HG02870 (cell line): Measurements from ENCODE around the gene USP34.
"Not testable (repeated sequence)": the region's sequence is repeated elsewhere in the genome, so short reads cannot be mapped to it uniquely, and the experiment has no call there.

ENCODE experiments used
- ATAC-seq: cut with Tn5 transposase; IDR thresholded peaks from one replicate; pipeline ENCODE4 v1.9.1; 2021; ENCODE audit warnings: mild to moderate bottlenecking, moderate library complexity; ENCODE audit not compliant: unreplicated experiment

Gene USP34

GRCh38 chr2:61196671-61197070, 274.2 kb downstream of the USP34 start:
- no peak for ATAC-seq

- ATAC-seq = not testable (repeated sequence)
Measured at GRCh38 chr2:61194646-61195045, 276.2 kb downstream of the USP34 start.

DNA sequence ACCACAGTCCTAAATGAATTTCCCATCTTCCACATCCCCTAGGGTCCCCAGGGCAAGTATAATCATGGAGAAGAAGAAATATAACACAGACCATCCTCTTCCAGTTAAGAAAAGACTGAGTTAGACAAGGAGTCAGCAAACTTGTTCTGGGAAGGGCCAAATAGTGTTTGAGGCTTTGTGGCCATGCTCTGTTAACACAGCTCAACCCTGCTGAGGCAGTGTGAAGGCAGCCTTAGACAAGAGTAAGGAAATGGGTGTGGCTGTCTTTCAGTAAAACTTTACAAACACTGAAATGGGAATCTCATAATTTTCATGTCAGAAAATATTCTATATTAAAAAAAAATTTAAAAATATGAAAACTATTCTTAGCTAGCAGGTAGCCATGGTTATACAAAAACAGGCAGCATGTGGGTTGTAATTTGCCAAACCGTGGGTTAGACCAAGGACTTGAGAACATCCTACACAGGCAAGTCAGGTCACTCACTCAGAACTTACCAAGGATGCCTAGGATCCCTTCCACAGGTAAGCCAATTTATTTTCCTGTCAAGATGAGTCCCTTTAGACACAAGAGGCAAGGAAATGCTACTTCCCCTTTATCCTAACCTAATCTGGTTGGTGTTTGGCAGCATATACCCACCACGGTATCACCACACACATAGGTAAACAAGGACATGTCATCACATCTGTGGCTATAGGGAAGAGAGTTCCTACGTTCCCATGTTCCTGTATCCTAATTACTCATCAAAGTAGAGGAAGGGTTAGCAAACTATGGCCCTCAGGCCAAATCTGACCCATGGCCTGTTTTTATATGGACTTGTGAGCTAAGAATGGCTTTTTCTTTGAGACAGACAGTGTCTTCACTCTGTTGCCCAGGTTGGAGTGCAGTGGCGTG, 277.0 kb downstream of the USP34 start:
- ATAC-seq = no peak

DNA sequence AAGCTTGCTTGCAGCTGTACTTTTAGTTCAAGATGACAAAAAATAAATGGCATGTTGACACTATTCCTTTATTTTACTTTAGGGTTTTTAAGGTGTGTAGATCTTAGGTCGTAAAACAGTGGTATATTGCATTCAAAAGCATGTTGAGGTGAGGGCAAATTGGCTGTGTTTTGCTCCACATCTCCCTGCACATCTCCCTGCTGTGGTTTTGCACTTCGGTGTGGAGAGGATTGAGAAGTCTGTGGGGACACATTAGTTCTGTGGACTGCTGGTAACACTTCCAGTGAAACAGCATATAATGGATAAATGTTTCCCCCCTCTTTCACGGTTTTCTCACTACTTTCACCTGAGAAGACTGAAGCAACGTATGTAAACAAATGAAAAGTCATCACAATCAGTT, 283.8 kb downstream of the USP34 start:
- ATAC-seq = no peak

DNA sequence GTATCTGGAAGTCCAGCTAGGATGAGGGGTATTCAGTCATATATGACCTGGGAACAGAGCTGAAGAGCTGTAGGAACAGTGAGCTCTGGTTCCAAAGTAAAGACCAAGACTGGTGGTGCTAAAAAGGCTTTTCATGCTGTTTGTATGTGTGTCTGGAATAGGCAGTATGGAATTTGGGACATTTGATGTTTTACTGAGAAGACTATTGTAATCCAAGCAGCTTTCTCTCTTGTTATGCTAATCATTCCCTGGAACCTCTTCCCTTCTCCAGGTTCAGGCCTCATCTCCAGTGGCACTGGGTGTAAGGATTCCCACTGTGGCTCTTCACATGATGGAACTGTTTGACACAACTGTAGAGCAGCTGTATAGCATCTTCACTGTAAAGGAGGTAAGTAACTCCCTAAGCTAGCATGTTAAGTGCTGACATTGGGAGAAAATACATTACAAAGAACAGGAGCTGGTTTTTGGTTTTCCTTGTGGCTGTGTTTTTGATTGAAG, 285.6 kb downstream of the USP34 start:
- ATAC-seq = no peak

- no peak for ATAC-seq
Measured at GRCh38 chr2:61184263-61184662, 286.6 kb downstream of the USP34 start.

GRCh38 chr2:61183795-61184194, 287.1 kb downstream of the USP34 start:
- no peak for ATAC-seq

DNA sequence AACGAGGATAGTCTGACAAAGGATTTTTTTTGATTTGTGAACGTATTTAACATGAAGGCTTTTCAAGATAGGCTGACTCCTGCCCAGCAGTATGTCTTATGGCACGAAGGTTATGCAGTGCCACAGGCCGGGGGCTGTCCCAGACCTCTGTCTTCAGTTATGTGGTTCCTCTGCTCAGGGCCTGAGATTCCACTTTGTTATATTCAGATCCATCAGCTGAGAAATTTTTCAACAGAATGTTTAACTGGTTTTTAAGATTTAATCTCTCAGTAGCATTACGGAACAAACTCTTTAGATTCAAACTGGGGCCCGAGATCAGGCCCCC, 288.9 kb downstream of the USP34 start:
- ATAC-seq = no peak

DNA sequence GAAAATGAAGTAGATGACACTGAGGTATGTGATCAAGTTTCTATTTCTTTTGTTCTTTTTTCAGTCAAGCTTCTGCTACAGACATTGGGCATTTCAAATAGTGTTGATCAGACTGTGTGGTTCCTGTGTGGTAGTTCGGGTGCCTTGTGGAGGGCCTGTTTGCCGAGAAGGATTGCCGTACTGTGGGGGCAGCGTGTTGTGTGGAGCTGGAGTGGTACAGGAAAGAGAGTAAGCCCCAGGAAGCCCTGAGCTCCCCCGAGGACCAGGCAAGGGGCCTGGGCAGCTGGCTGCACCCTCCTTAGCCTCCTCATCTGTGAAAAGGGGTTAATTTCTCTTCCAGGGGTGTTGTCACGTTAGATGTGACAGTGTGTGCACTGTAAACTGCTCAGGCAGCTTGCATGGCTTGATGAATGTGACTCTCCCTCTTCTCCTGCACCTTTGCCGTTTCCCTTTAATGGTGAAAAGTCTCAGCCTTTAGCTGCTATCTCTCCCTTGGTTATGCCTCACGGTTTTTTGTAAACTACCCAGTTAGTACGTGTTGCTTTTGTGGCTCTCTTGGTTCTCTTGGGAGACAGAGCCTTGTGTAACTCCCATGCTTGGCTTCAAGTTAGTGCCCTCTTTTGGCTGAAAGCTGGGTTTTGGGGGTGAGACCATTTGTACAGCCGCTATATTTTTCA, 289.4 kb downstream of the USP34 start:
- no peak for ATAC-seq

DNA sequence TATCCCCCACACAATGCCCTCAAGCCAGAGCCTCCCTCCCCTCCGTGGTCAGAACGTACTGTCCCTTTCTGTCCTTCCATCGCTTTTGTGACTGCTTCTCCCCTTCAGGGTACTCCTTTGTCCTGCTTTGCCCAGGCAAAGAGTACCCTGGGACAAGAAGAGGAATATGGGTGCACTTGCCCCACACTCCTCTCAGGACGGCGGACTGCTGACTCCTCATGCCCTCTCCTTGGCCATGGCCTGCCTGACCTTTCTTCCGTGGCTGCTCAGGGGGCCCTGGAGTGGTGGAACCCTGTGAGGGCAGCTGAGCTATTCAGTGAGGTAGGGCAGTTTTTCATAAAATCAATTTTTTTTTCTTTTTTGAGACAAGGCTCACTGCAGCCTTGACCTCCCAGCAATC, 290.2 kb downstream of the USP34 start:
- no peak for ATAC-seq

- ATAC-seq = no peak
Measured at GRCh38 chr2:61179701-61180639, 290.9 kb downstream of the USP34 start.

GRCh38 chr2:61178603-61179545, 292.0 kb downstream of the USP34 start:
- ATAC-seq = no peak

- ATAC-seq = peak; percentile 32
Measured at GRCh38 chr2:61177727-61178549, 292.9 kb downstream of the USP34 start.

- ATAC-seq = peak; percentile 72
Measured at GRCh38 chr2:61176755-61177726, 293.8 kb downstream of the USP34 start.

GRCh38 chr2:61175036-61175435, 295.9 kb downstream of the USP34 start:
- no peak for ATAC-seq

DNA sequence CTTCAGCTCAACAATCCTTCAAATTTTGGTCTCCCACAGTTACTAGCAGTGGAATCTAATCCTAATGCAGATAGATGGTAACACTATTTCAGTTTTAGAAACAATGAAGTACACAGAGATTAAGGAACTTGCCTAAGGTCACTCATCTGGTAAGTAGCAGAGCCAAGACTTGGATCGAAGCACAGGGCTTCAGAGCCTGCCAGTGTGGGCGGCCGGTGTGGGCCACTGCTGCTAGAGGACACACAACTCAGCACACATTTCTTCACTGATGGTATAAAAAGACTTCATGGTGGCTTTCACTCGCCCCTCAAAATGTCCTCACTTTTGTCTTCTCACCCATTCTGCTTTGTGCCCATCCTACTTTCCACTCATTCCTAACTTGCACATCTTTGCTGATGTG, 297.8 kb downstream of the USP34 start:
- no peak for ATAC-seq

DNA sequence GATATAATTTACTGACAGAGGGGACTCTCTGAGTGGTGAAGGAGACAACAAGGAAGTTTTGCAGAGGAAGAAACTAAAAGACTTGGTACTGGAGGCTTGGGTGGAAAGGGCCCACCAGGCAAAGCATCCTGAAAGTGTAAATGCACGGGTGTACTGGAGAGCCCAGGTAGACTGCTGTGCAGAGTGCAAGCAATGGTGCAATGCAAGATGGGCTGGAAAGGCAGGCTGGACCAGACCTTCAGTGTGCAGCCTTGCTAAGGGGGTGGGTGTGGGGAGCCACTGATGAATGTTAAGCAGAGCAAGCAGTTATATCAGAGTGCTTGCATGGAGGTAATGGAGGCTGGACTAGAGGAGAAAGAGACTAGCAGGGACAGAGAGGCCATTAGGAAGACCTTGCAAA, 298.2 kb downstream of the USP34 start:
- ATAC-seq = no peak

- ATAC-seq = no peak
Measured at GRCh38 chr2:61167579-61167978, 303.3 kb downstream of the USP34 start.
